Esophagus muscularis mucosa (tissue), 3 donors: ENCODE data around the gene NME7.

Source experiments
- CTCF ChIP-seq, 3 experiments: fragments of 200-600 bp in 2 of 3; fragments of 450-650 bp in 1 of 3; sonication (generic) in 2 of 3; IDR thresholded peaks; one replicate each; pipeline ENCODE4 v1.5.1; 2017 to 2019; ENCODE audit warnings: antibody characterized with exemption in 3 of 3, mild to moderate bottlenecking in 2 of 3, moderate library complexity in 1 of 3
- EP300 ChIP-seq: sonication (generic); formaldehyde crosslinking; IDR thresholded peaks from one replicate; pipeline ENCODE4 v1.6.1; 2017; ENCODE audit warnings: antibody characterized with exemption

GRCh38 chr1:169326261-169326955 lies 41.2 kb downstream of the NME7 start:
- no peak for TF ChIP-seq CTCF (IDR thresholded peaks at IDR 0.05)
- no peak for TF ChIP-seq EP300
